ENCODE results near the gene PLPPR3. TPM values are rescaled to one million over a fixed set of nuclear protein-coding genes. Genes with fewer than 3 reads are reported as not detected.

The PLPPR3 gene
- total and polyA plus RNA-seq, 9 of the 15 experiments (the other 6 are each of a cell fraction or from before 2014, with no cell fraction given): 0.01 to 48.2 (median 8.6) TPM

- TF ChIP-seq NFIC (IDR thresholded peaks at IDR 0.05) (no peak), CEBPG (CRISPR knock-in tag; IDR thresholded peaks at IDR 0.05) (no peak; the same call in 1 of the 2 replicates), CEBPG (tag; conservative IDR thresholded peaks at IDR 0.05 in 1 of 2, IDR thresholded peaks at IDR 0.05 in 1 of 2) (peak in 1 of 2 experiments; percentile 38; a peak in 1 of 4 replicates), PRPF4 (IDR thresholded peaks at IDR 0.05; ENCODE audit: insufficient read depth, low read depth, low read length, poor library complexity, severe bottlenecking) (no peak), CBX2 (IDR thresholded peaks at IDR 0.05; ENCODE audit: insufficient read depth, low read length, poor library complexity, severe bottlenecking) (no peak), PRDM10 (IDR thresholded peaks at IDR 0.05; ENCODE audit: partially characterized antibody) (peak; percentile 19), ZBTB5 (IDR thresholded peaks at IDR 0.05) (0 out of 2 replicates have a peak, but pooled peaks have one; percentile 14), RBM15 (IDR thresholded peaks at IDR 0.05; ENCODE audit: insufficient read depth, low read length) (no peak), ZNF75A (CRISPR knock-in tag; IDR thresholded peaks at IDR 0.05) (no peak), HEY1 (CRISPR knock-in tag; IDR thresholded peaks at IDR 0.05; ENCODE audit: borderline replicate concordance) (no peak), TEAD1 (CRISPR knock-in tag; IDR thresholded peaks at IDR 0.05) (no peak), SNIP1 (IDR thresholded peaks at IDR 0.05; ENCODE audit: low read depth) (no peak), TEAD4 (IDR thresholded peaks at IDR 0.05; ENCODE audit: low read length) (no peak), TEAD4 (CRISPR knock-in tag; IDR thresholded peaks at IDR 0.05; ENCODE audit: borderline replicate concordance) (no peak)
Observed at GRCh38 chr19:834216-834615, 12.5 kb upstream of the PLPPR3 start (continued).

Measured in K562 (cell line).